NCI-H2107 (cell line): ENCODE measurements around the gene LRRD1.
"Not testable (repeated sequence)": the region's sequence is repeated elsewhere in the genome, so short reads cannot be mapped to it uniquely, and the experiment has no call there.

Source experiments
- DNase-seq: peaks from one replicate; lab custom pipeline; 2025; lab: John Stamatoyannopoulos, UW

Gene LRRD1

DNA sequence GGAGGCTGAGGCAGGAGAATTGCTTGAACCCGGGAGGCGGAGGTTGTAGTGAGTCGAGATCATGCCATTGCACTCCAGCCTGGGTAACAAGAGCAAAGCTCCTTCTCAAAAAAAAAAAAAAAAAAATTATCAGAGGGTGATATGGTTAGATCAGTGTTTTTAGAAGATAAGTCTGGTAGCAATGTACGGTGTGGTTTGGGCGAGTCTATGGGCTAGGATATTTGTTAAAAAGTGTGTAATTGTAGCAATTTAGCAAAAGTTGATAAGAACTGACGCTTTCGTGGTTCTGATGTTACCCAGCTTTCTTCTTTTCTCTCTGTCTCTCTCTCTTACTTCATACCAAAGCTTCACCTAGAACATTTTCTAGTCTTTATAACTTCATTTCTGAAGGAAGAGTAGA, 37.8 kb downstream of the LRRD1 start:
- no peak for DNase-seq

DNA sequence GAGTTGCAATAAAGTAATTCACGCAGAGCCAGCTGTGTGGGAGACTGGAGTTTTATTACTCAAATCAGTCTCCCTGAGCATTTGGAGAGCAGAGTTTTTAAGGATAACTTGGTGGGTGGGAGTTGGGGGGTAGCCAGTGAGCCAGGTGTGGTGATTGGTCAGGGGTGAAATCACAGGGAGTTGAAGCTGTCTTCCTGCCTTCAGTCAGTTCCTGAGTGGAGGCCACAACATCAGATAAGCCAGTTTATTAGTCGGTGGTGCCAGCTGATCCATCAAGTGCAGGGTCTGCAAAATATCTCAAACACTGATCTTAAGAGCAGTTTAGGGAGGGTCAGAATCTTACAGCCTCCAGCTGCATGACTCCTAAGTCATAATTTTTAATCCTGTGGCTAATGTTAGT, 41.4 kb downstream of the LRRD1 start:
- DNase-seq = no peak

DNA sequence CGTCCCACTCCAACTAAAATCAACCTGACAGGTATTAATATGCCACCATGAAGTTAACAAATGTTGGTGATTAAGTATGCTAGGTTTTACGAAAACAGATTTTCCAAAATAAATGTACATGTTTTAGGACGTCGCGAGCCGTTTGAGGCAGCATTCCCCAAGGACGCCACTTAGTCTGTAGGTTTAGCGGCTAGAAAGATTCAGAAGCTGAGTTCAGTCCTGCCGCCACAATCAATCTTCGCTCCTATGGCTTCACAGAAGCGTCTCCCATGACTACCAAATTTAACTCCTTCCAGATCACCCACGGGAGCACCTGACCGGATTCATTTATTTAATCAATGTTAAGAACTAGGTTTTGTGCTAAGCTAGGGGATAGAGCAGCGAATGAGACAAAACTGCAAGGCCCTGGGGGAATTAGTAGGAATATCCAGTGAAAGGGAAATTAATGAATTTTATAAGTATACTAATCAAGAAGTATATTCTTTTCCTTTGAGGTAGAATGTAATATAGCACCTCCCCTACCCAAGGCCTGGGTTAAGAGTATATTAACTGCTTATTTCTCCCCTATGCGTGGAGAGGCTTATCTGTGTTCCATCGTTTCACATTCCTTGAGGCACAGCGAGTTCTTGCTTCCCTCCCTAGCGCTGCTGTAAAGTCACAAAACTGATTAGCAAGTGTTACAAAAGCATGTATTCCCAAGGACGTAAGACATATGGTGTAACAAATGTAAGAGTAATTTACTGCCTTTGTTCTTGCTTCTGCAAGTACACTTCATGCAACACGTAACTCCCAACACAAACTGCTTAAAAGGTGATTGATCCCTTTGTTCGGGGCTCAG, 43.7 kb downstream of the LRRD1 start:
- DNase-seq = no peak

DNA sequence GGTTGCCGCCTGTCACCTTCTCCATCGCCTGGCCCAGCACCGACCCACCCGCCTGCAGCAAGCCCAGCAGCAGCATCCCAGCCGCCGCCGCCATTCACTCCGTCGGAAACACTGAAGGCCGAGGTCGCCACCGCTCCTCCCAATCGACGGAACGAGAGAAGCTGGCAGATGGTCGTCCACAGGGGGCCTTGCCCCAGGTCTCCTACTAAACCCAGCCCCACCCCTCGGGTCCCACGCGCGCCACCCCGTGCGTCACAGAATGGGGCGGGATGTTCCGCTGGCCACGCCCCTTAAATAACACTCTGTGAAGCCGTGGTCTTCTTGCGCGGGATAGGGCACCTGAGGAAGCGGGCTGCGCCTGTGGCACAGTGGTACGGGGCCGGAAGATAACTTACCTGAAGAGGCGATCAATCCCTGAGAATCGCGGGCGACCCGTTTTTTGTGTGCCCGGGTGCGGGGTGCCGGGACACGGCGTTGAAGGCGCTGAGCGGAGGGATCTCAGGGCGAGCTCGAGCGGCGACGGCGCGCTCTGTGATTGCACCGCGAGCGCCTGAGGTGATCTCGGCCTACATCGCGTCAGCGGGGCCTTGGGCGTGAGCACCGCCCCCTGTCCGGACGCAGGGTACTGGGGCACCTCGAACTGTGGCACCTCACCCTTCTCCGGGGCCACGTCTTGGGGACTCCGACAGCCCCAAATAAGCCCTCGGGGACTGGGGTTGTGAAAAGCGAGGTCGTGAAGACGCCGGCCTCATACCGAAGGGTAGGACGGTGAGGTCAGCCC, 44.5 kb downstream of the LRRD1 start, which contains the start of gene CYP51A1:
Gene CYP51A1, minus strand, starts transcription at position 207 of the 781 bp plus-strand sequence. Its CDS starts 113 bp downstream, at position 94.
- peak; percentile 94 for DNase-seq

DNA sequence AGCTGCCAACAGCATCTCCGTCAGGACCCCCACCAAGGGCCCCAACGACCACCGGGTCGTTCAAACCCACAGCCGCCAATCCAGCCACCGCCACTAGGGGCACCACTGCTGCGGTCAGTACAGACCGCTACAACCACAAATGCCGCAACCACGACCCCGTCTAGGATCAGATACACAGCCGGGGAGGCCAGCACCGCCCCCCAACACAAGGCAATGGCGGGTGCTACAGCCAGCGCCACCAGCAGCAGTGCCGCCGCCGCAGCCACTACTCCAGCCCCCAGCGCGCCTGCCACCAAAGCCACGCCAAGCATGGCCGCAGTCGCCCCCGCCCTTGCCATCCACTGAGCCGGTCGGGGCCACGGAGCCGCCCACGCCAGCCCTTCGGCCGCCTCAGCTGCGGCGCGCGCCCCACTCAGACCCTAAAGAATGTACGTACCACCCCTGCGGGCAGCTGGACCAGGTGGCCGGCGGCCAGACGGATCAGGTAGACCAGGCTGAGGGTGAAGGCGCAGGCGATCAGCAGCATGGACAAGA, 45.1 kb downstream of the LRRD1 start:
- DNase-seq = no peak

DNA sequence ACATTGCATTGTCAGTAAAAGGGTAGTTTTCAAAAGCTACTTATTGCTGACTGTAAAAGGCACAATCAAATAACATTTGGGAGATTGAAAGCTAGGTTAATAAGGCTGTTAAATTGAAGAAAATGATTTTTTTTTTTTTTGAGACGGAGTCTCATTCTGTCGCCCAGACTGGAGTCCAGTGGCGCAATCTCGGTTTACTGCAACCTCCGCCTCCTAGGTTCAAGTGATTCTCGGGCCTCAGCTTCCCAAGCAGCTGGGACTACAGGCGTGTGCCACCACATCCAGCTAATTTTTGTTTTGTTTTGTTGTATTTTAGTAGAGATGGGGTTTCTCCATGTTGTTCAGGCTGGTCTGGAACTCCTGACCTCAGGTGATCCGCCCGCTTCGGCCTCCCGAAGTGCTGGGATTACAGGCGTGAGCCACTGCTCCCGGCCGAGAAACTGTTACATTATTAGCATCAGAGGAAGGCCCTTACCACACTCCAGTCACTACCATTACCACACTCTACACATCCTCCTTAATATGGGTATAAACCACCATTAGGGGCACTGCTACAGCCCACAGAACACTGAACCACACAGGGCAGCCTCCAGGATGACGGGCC, 45.7 kb downstream of the LRRD1 start:
- no peak for DNase-seq

DNA sequence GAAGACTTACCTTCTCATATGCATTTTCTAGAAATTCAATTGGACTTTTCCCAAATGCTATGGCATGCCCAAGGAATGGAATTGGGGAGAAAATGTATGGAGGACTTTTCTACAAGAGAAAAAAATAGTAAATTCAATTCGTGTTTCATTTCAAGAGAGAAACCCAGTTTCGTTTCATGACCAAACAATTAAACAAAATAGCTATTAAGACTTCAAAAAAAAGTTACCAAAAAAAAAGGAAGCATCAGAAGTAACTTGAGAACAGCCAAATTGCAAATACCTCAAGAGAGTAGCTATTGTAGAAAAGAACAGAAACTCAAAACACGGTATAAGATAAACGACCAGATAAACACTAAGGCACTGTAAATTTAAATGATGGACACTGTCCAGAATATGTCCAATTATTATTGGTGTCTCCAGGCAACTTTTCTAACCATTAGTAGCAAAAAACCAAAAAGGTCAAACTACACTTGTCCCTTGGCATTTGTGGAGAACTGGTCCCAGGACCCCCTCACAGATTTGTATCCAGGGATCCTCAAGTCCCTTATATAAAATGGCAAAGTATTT, 47.1 kb downstream of the LRRD1 start:
- no peak for DNase-seq

DNA sequence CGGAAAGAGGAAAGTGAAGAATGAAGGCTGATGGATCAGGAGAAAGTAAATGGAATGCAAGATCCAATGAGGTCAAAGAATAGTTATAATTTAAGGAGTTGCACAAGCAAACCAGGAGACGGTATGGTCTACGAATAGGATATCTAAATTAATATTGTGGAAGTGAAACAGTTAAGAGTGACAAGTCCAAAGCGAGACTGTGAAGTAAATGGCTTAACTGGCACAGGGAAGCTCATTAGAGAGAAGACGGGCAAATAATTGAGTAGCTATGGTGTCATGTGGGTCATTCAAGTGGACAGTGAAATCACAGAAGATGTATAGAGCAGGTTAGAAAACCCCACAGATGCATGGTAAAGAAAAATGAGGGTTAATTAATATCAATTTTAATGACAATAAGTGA, 47.8 kb downstream of the LRRD1 start:
- DNase-seq = no peak

DNA sequence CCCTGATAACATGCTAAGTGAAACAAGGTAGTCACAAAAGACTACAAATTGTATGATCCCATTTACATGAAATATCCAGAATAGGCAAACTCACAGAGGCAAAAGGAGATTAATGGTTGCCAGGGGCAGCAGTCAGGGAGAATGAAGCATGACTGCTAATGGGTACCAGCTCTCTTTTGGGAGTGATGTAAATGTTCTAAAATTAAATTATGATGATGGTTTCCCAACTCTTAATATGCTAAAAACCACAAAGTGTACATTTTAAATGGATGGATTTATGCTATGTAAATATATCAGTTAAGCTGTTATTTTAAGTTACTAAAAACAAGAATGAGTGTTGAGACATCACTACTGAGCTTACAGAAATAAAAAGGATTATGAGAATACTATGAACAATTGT, 57.3 kb downstream of the LRRD1 start:
- no peak for DNase-seq

DNA sequence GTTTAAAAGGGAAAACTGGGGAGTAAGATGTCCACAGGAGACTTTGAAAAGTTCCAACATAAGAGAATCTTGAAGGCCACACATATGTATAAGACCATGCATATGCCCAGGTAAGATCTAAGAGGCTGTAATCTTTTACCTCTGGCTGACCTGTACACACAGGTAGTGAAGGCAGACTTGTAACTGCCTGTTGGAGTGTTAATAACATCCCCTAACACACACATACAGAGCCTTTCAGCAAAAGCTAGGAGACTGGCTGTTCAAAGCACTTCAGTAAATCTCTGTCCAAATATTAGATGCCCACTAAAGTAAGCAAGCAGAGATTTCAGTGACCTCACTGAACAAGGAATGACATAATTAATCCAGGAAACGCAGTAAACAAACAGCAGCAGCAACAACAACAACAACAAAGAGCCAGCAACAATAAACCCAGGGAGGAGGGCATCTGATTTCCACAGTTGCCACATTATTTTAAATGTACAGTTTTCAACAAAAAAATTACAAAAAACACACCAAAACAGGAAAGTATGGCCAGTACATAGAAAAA, 59.7 kb downstream of the LRRD1 start:
- no peak for DNase-seq

DNA sequence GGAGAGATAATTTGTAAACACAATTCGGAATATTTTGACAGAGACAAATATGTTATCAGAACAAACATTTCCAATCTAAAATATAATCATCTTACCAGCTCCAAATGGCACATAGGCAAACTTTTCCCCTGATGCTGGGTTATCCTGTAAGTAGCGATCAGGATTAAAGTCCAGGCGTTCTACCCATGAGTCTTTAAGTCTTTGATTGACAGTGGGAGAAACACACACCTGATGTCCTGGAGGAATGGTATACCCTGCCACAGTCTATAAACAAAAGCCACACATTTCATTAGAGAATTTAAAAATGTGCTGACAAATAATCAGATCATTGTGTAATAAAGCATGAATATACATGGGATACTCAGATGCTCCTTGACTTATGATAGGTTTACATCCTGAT, 62.0 kb downstream of the LRRD1 start:
- no peak for DNase-seq

DNA sequence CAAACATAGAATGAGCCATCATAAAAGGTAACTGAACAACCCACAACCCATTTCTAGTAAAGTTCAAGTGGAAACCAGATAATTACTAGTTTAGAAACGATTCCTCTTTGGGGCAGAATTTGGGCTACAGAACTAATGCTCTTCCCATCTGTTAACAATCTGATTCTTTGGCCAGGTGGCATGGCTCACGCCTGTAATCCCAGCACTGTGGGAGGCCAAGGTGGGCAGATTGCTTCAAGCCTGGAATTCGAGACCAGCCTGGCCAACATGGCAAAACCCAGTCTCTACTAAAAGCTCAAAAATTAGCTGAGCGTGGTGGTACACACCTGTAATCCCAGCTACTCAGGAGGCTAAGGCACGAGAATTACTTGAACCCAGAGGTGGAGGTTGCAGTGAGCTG, 63.1 kb downstream of the LRRD1 start:
- no peak for DNase-seq

DNA sequence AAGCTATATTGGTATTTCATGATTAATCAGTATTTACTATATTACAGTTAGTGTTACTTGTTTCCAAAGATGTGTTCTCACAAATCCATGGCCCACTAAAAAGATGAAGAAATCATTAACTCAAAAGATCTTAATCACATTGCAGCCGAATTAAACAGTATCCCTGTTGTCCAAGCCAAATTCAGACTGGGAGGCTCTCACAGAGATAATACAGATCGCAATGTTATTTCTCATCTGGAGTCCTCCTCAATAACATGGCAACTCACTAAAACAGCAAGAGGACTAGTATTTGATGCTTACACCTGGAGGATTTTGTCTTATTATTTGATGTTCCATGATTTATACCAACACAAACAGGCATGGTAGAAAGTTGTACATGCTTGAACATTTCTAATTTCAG, 68.1 kb downstream of the LRRD1 start:
- DNase-seq = no peak

DNA sequence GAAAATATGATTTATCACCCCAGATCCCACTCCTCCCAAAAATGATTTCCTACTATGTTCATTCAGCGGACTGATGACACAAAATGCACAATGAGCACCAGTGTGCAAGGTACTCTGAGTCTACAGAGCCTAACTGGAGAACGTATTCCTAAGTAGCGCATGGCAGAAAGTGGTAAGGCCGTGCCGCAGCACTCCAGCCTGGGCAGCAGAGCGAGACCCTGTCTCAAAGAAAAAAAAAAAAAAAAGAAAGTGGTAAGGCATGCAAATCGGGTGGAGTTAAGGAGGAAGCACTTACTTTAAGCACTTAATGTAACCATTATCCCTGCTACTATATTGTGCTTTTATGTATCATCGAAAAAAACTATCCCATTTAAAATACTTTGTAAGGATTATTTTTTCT, 70.1 kb downstream of the LRRD1 start:
- DNase-seq = no peak

DNA sequence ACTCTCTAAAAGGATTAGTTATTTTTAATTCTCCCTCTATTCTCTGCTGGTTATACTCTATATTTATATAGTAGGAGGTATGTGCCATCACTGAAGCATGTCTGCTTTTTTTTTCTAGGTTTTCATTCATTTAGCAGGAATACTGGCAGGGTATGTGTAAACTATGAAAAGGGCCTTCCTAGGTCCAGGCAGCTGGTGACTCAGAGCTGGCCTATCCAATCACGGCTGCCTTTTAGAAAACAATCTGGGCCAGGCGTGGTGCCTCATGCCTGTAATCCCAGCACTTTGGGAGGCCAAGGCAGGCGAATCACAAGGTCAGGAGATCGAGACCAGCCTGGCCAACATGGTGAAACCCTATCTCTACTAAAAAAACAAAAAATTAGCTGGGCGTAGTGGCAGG, 76.1 kb downstream of the LRRD1 start:
- not testable (repeated sequence) for DNase-seq

DNA sequence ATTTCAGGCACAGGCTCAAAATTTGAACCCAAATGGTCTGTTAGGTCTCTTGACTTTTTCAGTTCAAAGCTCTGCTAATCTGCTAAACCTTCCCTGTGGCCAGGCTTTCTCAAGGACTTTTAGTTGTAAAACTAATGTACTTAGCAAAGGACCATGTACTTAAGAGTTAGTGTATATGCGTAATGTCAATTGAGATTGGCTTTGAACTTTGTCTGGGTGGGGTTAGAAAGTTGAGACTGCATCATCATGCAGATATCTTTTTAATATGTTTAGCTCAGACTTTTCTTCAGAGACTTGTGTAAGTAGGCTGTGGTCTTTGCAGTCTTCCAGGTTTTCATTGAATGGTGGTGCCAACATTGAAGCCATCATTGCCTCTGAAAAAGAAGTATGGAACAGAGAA, 78.4 kb downstream of the LRRD1 start:
- DNase-seq = no peak

DNA sequence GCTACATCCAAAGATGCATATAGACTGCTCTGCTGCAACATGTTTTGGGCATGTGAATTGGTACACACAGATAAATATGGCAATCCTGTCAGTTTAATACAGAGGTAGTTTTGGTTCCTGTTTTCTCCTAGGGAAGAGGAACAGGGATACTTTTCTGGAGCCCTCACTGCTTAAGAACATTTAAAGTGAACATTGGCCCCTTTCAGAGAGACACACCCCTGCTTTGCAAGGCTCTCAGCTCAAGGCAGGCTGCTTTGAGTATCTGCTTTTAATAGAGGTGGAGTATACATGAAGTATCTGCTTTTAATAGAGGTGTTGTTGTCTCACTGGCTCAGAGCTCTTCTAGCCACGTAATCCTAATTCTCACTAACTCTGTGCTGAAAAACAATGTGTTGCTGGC, 83.6 kb downstream of the LRRD1 start:
- DNase-seq = no peak
